ENCODE data around the gene CDX1.

DNA sequence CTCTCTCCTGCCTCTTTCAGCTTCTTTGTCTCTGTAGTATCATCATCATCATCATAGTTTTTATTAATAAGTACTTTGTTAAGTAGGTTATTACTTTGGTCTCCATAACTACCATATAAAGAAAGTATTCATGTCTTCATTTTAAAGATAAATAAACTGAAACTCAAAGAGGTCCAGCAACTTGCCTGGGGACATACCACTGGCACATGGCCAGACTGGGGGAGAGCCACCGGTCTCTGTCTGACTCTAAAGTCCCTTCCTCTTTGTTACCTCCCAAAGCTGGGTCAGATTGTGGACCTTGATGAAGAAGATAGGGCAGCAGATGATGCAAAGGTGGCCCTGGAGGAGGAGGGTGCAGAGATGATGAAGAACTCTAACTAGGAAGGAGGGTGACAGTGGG is 8.5 kb downstream of the CDX1 start:
- TF ChIP-seq, protein P1, sequence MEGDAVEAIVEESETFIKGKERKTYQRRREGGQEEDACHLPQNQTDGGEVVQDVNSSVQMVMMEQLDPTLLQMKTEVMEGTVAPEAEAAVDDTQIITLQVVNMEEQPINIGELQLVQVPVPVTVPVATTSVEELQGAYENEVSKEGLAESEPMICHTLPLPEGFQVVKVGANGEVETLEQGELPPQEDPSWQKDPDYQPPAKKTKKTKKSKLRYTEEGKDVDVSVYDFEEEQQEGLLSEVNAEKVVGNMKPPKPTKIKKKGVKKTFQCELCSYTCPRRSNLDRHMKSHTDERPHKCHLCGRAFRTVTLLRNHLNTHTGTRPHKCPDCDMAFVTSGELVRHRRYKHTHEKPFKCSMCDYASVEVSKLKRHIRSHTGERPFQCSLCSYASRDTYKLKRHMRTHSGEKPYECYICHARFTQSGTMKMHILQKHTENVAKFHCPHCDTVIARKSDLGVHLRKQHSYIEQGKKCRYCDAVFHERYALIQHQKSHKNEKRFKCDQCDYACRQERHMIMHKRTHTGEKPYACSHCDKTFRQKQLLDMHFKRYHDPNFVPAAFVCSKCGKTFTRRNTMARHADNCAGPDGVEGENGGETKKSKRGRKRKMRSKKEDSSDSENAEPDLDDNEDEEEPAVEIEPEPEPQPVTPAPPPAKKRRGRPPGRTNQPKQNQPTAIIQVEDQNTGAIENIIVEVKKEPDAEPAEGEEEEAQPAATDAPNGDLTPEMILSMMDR (IDR thresholded peaks at IDR 0.05; ENCODE audit: poor library complexity) = no peak
- TF ChIP-seq EZH2phosphoT487 (IDR thresholded peaks at IDR 0.05; ENCODE audit: low read depth, severe bottlenecking, unreplicated experiment) = no peak

Data from hepatocyte (in vitro differentiated cells).